A549 (cell line): Measurements from ENCODE around the gene ZNF316.

Experiments used
- CTCF ChIP-seq: fragments of >200 bp; sonication (Bioruptor Twin); formaldehyde crosslinking; IDR thresholded peaks from 3 replicates; pipeline ENCODE4 v1.5.1; 2016
- HDAC2 ChIP-seq: fragments of 200-600 bp; sonication (generic); IDR thresholded peaks from 2 replicates; pipeline ENCODE4 v1.6.1; 2016

DNA sequence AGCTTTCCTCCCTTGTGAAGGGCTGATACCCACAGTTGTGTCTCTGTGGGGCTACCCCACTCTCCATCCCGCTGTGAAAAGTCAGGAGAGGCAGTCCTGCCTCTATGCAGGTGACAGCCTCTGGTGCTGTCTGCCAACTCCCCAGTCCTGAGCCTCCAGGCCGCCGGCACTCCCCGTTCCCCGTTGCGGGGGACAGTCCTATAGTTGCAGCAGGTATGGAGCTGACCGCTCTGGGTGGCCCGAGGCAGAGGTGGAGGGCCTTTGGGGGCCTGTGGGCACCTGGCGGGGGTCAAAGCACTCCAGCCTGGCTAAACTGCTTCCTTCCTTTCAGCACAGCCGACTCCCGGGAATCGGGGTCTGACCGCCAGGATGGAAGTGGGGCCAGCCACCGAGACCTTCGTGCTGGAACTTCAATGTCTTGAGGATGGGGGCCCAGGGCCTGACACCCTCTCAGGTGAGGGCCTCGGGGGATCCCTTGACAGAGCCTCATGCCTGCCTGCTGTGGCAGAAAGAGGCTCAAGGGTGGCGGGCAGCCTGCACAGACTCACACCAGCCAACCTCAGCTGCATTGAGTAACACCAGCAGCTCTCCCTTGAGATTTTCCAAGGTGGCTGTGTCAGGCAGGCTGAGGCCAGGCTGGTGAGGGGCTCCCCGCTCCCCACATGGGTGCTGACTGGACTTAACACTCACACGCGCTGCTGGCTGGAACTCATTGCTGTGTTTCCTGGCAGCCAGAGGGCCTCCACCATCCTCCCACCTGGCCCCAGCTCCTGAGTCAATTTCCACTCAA, 20.1 kb upstream of the ZNF316 start:
- no peak for TF ChIP-seq CTCF
- no peak for TF ChIP-seq HDAC2
